PFSK-1 (cell line): ENCODE data around the gene RGS9.
A peak's percentile ranks its signal among the peaks of the same experiment; 100 is the strongest.

Source experiments
- FOXP2 ChIP-seq: optimal IDR thresholded peaks from 2 replicates; pipeline ENCODE3; 2011; ENCODE audit warnings: borderline replicate concordance, control low read depth, inconsistent platforms; ENCODE audit not compliant: insufficient read depth; ENCODE audit errors: extremely low read length, extremely low read depth
- POLR2AphosphoS5 ChIP-seq: IDR thresholded peaks from 2 replicates; pipeline ENCODE4 v1.6.1; 2012; ENCODE audit warnings: low read depth, mild to moderate bottlenecking, control low read depth, low read length, moderate library complexity
- REST ChIP-seq, 2 experiments: IDR thresholded peaks; 2 replicates each; pipeline versions ENCODE4 v1.6.1 to v1.8.0; 2011 to 2012; ENCODE audit warnings: low read depth in 2 of 2, low read length in 2 of 2, control low read depth in 1 of 2, inconsistent platforms in 1 of 2, mild to moderate bottlenecking in 1 of 2, moderate library complexity in 1 of 2; ENCODE audit not compliant: insufficient read depth in 1 of 2
- SIN3A ChIP-seq: IDR thresholded peaks from 2 replicates; pipeline ENCODE4 v1.6.1; 2012; ENCODE audit warnings: mild to moderate bottlenecking, low read length, moderate library complexity, borderline replicate concordance; ENCODE audit not compliant: insufficient read depth
- TAF1 ChIP-seq: IDR thresholded peaks from 2 replicates; pipeline ENCODE4 v1.6.1; 2012; ENCODE audit warnings: low read length, control low read depth, borderline replicate concordance; ENCODE audit not compliant: insufficient read depth

The RGS9 gene

GRCh38 chr17:65156835-65157565, 19.8 kb downstream of the RGS9 start:
- TF ChIP-seq REST (IDR thresholded peaks at IDR 0.05; ENCODE audit: insufficient read depth in 1 of 2, low read depth in 2 of 2, low read length in 2 of 2), result no peak
- no peak for TF ChIP-seq TAF1
- no peak for TF ChIP-seq POLR2AphosphoS5

- TF ChIP-seq POLR2AphosphoS5 (no peak), FOXP2 (peak; percentile 21)
Measured at GRCh38 chr17:65158041-65158440, 20.9 kb downstream of the RGS9 start.

GRCh38 chr17:65158622-65159021, 21.5 kb downstream of the RGS9 start:
- TF ChIP-seq TAF1 (no peak), POLR2AphosphoS5 (no peak), REST (IDR thresholded peaks at IDR 0.05; ENCODE audit: insufficient read depth in 1 of 2, low read depth in 2 of 2, low read length in 2 of 2) (no peak), FOXP2 (no peak), SIN3A (no peak)

GRCh38 chr17:65160516-65160915, 23.3 kb downstream of the RGS9 start:
- no peak for TF ChIP-seq REST (IDR thresholded peaks at IDR 0.05; ENCODE audit: insufficient read depth in 1 of 2, low read depth in 2 of 2, low read length in 2 of 2)
- no peak for TF ChIP-seq TAF1

- TF ChIP-seq FOXP2 (peak; percentile 58), REST (IDR thresholded peaks at IDR 0.05; ENCODE audit: insufficient read depth in 1 of 2, low read depth in 2 of 2, low read length in 2 of 2) (no peak)
Measured at GRCh38 chr17:65163990-65164495, 26.9 kb downstream of the RGS9 start.

- TF ChIP-seq SIN3A (no peak), FOXP2 (peak; percentile 11)
Measured at GRCh38 chr17:65166787-65167186, 29.6 kb downstream of the RGS9 start.
